Skin of body (tissue), 2 donors: ENCODE measurements around the gene NINJ2. TPM values are rescaled to one million over a fixed set of nuclear protein-coding genes. Genes with fewer than 3 reads are reported as not detected.

Experiments used
- DNase-seq: peaks from one replicate; lab custom pipeline; 2025; lab: John Stamatoyannopoulos, UW
- total RNA-seq: library from RNA; depleted of rRNA; stranded (reverse); fragments of >200 nt; gene quantifications from one replicate; pipeline ENCODE4 v1.2.3, GENCODE V29; 2014

Gene NINJ2
- total RNA-seq, 1 donor from 2014 or later = 2.3 TPM

DNA sequence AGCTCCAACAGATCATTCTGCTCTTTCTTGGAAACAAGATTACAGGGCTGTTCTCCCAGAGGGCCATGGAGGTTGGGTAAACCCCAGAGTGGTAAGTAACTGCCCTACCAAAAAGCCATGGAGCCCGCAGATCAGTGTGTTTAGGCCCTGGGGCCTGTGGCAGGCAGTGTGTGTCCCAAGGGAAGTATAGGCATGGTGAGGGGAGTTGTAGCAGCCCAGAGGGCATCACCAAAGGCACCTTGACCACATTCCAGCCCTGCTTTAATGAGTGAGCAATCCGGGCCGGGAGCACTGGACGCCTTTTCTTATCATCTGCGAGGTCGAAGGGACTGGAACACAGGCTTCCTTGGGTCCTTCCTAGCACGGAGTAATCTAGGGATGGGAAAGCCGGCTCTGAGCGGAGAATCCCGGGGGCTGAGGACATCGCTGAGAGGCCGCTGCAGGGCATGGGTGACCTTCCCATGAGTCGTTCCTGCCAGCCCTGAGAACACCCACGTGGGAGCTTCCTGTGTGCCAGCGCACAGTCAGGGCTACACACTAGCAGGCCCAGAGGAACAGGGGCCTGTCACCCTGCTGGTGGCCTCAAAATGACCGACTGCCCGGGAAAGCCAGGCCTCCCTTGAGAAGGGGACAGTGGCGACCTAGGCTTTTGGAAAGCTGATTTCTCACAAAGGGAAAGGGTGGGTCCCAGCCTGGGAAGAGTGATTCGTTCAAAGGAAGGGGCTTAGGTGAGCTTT lies 91.3 kb downstream of the NINJ2 start:
- no peak for DNase-seq

- no peak for DNase-seq
These were observed 92.1 kb downstream of the NINJ2 start for GRCh38 chr12:570921-571794.

GRCh38 chr12:570435-570920 lies 92.8 kb downstream of the NINJ2 start:
- peak; percentile 40 for DNase-seq

- peak; percentile 80 for DNase-seq
These were observed 93.3 kb downstream of the NINJ2 start for GRCh38 chr12:569803-570434.

DNA sequence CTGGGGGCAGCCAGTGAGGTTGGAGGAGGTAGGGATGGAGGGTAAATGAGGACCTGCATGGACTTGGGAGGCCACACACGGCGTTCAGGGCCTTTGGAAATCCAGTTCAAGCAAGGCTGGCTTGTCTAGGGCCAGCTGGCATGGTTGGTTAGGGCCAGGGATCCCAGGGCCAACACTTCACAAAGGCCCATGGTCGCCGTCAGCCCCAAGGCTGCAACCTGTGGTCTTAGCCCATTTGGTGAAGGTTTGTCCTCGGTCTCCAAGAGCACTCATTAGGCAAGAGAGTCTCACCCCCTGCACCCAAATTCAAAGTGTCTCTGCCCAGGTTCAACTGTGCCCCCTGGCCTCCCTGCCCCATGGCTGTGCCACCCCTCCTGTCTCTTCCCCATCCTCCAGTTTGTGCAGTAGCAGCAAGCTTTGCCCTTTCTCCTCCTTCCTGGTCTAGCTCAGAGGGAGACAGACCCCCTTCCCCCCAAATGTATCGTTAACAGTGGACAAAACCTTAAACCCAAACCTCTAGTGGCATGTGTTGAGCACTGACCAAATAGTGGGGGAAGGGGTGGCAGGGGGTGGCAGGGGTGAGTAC lies 94.1 kb downstream of the NINJ2 start:
- no peak for DNase-seq

GRCh38 chr12:568486-568885 lies 94.8 kb downstream of the NINJ2 start:
- no peak for DNase-seq

- no peak for DNase-seq
These were observed 97.6 kb downstream of the NINJ2 start for GRCh38 chr12:565589-566105.

- no peak for DNase-seq
These were observed 98.1 kb downstream of the NINJ2 start for GRCh38 chr12:565161-565560.

GRCh38 chr12:563787-564298 lies 99.4 kb downstream of the NINJ2 start:
- DNase-seq = no peak

DNA sequence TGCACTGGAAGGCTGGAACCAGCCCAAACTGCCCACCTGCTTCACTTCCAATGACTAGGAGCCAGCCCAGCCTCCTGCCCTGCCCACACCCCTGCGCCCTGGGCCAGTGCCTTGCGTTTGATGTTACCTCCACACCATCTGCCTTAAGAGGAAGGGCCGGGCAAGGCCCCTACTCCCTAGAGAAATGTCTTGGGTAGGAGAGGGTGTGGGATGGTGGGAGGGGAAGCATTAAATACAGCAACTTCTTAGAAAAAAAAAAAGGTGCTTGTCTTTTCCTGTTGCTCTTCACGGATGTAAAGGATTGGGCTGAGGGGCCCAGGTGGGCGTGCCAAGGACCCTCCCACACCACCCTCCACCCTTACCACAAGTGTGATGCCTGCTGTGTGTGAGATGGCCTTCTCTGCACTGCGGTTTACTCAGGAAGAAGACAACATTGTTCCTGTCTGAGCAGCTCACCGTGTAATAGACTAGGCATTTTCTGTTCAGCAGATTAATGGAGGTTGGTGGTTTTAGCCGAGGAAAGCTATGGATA lies 99.9 kb downstream of the NINJ2 start:
- DNase-seq = no peak

DNA sequence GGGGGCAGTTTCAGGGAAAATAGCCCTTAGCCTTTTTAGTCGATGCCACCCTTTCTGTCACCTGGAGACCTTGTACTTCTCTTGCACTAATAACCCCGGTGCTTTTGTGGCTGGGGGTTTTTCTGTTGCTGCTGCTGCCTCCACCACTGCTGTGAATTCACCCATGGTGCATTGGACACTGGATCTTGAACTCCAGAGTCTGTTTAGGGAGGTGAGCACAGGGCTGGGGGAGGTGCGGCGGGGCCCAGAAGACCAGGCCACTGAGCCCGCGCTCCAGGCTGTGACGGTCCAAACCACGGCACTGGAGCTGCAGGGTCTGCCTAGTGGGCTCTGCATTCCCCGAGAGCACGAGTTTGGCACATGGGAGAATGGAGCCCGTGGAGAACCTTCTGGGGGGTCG lies 100.6 kb downstream of the NINJ2 start:
- DNase-seq = no peak

DNA sequence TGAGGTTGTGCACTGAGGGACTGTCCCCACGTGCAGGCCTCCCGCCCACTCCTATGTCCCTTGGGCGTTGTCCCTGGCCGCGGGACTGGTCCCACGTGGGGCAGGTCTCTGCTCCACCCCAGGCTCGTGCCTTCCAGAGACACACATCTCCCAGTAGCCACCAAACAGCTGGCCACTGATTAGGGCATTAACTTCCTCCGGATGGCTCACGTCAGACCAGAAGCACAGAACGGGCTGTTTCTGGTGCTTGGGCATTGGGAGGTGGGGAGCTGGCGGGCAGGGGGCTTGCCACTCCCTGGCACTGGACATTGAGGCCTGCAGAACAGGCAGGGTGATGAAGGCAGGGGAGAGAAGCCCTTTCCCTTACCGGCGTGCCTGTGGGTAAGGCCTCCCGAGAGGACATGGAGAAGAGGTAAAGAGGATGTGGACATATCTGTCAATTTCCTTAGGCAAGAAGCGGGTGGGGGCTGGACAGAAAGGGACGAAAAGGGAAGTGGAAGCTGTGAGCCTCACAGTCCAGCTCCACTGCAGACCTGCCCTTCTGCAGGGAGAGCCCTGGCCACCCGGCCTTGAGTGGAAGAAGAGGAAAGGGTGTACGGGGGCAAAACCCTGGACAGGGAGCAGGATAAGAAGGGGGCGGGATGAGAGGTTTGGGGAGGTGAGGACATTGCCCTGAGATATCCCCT lies 101.2 kb downstream of the NINJ2 start:
- DNase-seq = no peak

- DNase-seq = no peak
These were observed 101.9 kb downstream of the NINJ2 start for GRCh38 chr12:561391-561705.

DNA sequence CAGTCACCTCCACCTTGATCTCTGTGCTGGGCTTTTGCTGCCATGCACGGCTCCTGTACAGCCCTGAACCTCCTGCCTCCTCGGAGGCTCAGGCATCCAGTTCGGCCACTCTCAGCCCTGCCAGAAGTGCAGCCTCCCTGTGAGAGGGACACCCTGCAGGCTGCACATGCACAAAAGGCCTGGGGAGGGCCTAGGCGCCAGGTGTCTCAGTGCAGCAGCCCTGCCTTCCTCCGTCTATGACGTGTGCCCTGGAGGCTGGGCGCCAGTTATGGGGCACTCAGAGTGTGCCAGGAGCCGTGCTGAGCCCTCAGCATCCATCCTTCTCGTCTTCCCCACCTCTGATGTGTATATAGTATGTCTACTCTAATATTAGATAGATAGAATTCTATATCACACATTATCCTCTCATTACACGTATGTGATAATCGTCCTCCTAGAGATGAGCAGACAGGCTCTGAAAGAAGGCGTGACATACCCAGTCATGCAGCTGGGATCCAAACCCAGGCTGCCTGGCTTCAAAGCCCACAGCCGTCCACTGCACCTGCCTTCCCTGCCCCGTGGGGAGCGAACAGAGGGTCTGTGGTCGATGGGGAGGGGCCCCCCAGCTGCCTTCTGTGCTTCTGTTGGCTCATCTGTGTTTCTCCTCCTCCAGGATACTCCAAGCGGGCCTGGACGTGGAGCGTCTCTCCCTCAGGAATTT lies 102.4 kb downstream of the NINJ2 start:
- DNase-seq = no peak

GRCh38 chr12:559906-560455 lies 103.3 kb downstream of the NINJ2 start:
- DNase-seq = no peak

- no peak for DNase-seq
These were observed 103.9 kb downstream of the NINJ2 start for GRCh38 chr12:559208-559905.

- no peak for DNase-seq
These were observed 104.7 kb downstream of the NINJ2 start for GRCh38 chr12:558580-558979.

DNA sequence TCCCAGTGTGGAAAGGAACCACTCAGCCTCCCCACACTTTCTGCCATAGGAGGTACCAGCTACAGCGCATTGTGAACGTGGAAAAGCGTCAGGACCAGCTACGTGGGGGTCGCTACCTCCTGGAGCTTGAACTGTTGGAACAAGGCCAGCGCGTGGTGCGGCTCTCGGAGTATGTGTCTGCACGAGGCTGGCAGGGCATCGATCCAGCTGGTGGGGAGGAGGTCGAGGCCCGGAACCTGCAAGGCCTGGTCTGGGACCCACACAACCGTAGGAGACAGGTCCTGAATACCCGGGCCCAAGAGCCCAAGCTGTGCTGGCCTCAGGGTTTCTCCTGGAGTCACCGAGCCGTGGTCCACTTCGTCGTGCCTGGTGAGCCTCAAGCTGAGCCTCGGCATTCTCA lies 106.7 kb downstream of the NINJ2 start:
- no peak for DNase-seq

GRCh38 chr12:554001-554285 lies 109.3 kb downstream of the NINJ2 start:
- no peak for DNase-seq
